Measurements from ENCODE around the gene MAD1L1. TPM values are rescaled to one million over a fixed set of nuclear protein-coding genes. Genes with fewer than 3 reads are reported as not detected.

MAD1L1 gene
- total and polyA plus RNA-seq, 2 of the 4 experiments (the other 2 are of a cell fraction) = 29.0 to 40.9 TPM

DNA sequence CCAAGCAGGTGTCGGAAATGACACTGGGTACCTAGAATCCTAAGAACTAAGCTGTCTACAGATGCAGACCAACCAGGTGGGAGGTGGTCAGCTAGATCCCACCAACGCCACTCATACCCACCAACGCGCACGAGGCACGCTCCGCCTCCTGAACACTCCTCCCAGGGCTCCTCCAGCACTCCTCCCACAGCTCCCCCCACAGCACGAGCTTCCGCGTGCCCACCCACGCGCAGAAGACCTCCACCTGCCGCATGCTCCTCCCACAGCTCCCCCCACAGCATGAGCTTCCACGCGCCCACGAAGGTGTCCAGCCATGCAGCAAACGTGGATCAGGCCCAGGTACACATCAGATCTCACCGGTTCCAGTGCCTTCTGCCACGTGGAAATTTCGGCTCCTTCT, 196.0 kb downstream of the MAD1L1 start:
- H2AK5ac ChIP-seq (ENCODE audit: low read depth, low read length) = no peak overlapping the region

More for the DNA sequence above, 196.0 kb downstream of the MAD1L1 start:
- POLR2A ChIA-PET (ENCODE audit: unreplicated experiment) = no interaction called here
- Histone ChIP-seq H3K9me3 (ENCODE audit: control insufficient read depth, insufficient read depth, low read length) (no peaks in the 10 kb centered on the region), H3K18ac (ENCODE audit: low read depth, low read length) (no peak overlapping the region), H2AFZ (replicated peaks; ENCODE audit: low read length, poor library complexity) (no peak overlapping the region), H3K9me1 (ENCODE audit: insufficient read depth, low read length) (peaks cover 9% of the 10 kb centered on the region), H4K20me1 (ENCODE audit: insufficient read depth, low read length) (peaks cover 5% of the 10 kb centered on the region; the same call in 1 of the 2 replicates), H3K36me3 (ENCODE audit: control insufficient read depth, insufficient read depth, low read length) (no peaks in the 10 kb centered on the region), H3K9ac (ENCODE audit: low read depth, low read length) (no peak overlapping the region), H3K23ac (ENCODE audit: low read depth, low read length) (no peak overlapping the region), H2BK15ac (ENCODE audit: low read depth, low read length) (no peak overlapping the region), H2BK20ac (ENCODE audit: low read depth, low read length) (no peak overlapping the region), H2BK5ac (ENCODE audit: low read depth, low read length, poor library complexity, severe bottlenecking) (no peak overlapping the region), H3K27me3 (ENCODE audit: control insufficient read depth, insufficient read depth, low read length) (no peaks in the 10 kb centered on the region), H3K4me1 (ENCODE audit: control insufficient read depth, insufficient read depth, low read length) (peaks cover 14% of the 10 kb centered on the region), H3K27ac (ENCODE audit: insufficient read depth, low read length) (no peak overlapping the region), H4K8ac (ENCODE audit: low read depth in 2 of 2, low read length in 2 of 2) (no peak overlapping the region), H2AK9ac (replicated peaks; ENCODE audit: low read depth, low read length, poor library complexity) (no peak overlapping the region), H3K56ac (ENCODE audit: extremely low read depth, insufficient read depth, low read length) (no peak overlapping the region), H4K91ac (ENCODE audit: insufficient read depth, low read depth, low read length) (no peak overlapping the region), H3K4me3 (ENCODE audit: insufficient read depth, low read depth, low read length) (no peak overlapping the region), H3K79me1 (ENCODE audit: low read depth in 1 of 2, low read length in 2 of 2) (peaks cover 2 to 29% of the 10 kb centered on the region in 2 experiments; a peak in 3 of 4 replicates), H3K4me2 (ENCODE audit: low read depth, low read length) (no peak overlapping the region), H4K5ac (ENCODE audit: low read depth, low read length) (no peak overlapping the region), H3K14ac (replicated peaks; ENCODE audit: low read depth, low read length) (no peak overlapping the region), H3K4ac (ENCODE audit: low read depth, low read length) (no peak overlapping the region), H2BK120ac (ENCODE audit: low read depth, low read length) (no peak overlapping the region)
- WGBS, 2 experiments (ENCODE audit: extremely low coverage in 2 of 2, insufficient read length in 1 of 2) = 89% methylated on average over 12 of the region's 20 CpGs; no CpG with 5 or more reads in 1 of the 2 experiments
- dilution Hi-C loops (cut with HindIII; ENCODE audit: low sequenced_read_pairs, unreplicated experiment) = no loop called here
- in situ Hi-C loops (cut with MboI; ENCODE audit: low sequenced_read_pairs) = no loop called here
- DNase-seq = no peak
- no peak for ATAC-seq (ENCODE audit: low read depth)
- CTCF ChIA-PET = no interaction called here
- TF ChIP-seq NFE2L2 (IDR thresholded peaks at IDR 0.05; ENCODE audit: low read depth, low read length) (no peak), RAD21 (IDR thresholded peaks at IDR 0.05; ENCODE audit: low read length) (no peak), RFX5 (IDR thresholded peaks at IDR 0.05; ENCODE audit: low read depth, low read length) (no peak), ELK1 (IDR thresholded peaks at IDR 0.05; ENCODE audit: borderline replicate concordance, low read depth, low read length) (no peak), POLR2A (IDR thresholded peaks at IDR 0.05; ENCODE audit: low read depth, low read length) (no peak), MAFK (IDR thresholded peaks at IDR 0.05; ENCODE audit: low read depth, low read length) (no peak), SMC3 (IDR thresholded peaks at IDR 0.05; ENCODE audit: low read depth, low read length) (no peak), MAZ (IDR thresholded peaks at IDR 0.05; ENCODE audit: borderline replicate concordance, low read depth, low read length) (no peak), CHD1 (IDR thresholded peaks at IDR 0.05; ENCODE audit: low read depth, low read length) (no peak), MXI1 (IDR thresholded peaks at IDR 0.05; ENCODE audit: borderline replicate concordance, low read depth, low read length) (no peak), RCOR1 (IDR thresholded peaks at IDR 0.05; ENCODE audit: insufficient replicate concordance, low read length) (no peak), BHLHE40 (IDR thresholded peaks at IDR 0.05; ENCODE audit: low read depth, low read length) (no peak), USF2 (IDR thresholded peaks at IDR 0.05; ENCODE audit: low read depth, low read length) (no peak), CEBPB (IDR thresholded peaks at IDR 0.05; ENCODE audit: low read depth, low read length) (no peak), FOS (IDR thresholded peaks at IDR 0.05; ENCODE audit: low read depth, low read length) (no peak)
- TF ChIP-seq, protein P1, sequence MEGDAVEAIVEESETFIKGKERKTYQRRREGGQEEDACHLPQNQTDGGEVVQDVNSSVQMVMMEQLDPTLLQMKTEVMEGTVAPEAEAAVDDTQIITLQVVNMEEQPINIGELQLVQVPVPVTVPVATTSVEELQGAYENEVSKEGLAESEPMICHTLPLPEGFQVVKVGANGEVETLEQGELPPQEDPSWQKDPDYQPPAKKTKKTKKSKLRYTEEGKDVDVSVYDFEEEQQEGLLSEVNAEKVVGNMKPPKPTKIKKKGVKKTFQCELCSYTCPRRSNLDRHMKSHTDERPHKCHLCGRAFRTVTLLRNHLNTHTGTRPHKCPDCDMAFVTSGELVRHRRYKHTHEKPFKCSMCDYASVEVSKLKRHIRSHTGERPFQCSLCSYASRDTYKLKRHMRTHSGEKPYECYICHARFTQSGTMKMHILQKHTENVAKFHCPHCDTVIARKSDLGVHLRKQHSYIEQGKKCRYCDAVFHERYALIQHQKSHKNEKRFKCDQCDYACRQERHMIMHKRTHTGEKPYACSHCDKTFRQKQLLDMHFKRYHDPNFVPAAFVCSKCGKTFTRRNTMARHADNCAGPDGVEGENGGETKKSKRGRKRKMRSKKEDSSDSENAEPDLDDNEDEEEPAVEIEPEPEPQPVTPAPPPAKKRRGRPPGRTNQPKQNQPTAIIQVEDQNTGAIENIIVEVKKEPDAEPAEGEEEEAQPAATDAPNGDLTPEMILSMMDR (conservative IDR thresholded peaks at IDR 0.05; ENCODE audit: low read depth, low read length) = no peak
- no TSS peak for BruUV-seq (replicated peaks)
- intact Hi-C loops (cut with micrococcal nuclease) = loop anchor here (5.0 kb wide), 1 partner anchor 56 kb away; no protein-coding TSS in a partner anchor
